Measurements from ENCODE around the gene TNFRSF1A.
"Not testable (repeated sequence)": the region's sequence is repeated elsewhere in the genome, so short reads cannot be mapped to it uniquely, and the experiment has no call there.

The TNFRSF1A gene

DNA sequence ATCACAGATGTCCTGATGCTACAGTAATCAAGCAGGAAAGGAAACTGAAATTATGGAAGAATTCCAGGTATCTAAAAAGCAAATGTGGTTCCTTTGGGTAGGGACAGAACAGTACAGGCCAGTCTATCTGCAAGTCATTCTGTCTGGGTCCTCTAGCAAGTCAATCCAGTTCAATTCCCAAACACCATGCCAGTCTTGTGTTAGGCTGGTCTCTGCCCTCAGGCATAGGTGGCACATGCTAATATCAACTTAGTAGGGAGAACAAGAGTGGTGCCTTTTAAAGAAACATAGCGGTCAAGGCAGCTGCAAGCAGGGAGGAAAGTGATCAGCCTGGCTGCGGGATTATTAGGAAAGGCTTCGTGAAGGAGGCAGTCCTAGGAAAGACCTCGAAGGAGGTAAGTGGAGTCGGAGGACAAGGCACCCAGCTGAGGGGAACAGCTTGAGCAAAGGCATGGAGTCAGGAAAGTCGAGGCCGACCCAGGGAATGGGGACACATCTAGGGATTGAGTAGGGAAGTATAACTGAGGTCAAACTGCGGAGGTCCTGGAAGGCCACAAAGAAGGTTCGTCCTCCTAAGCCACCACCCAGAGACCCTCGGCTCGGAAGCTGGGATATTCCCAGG, 35.2 kb downstream of the TNFRSF1A start:
- DNase-seq (ENCODE audit: low read depth in 1 of 2, low spot score in 1 of 2) = no peak

GRCh38 chr12:6306151-6306550, 35.7 kb downstream of the TNFRSF1A start:
- DNase-seq (ENCODE audit: low read depth in 1 of 2, low spot score in 1 of 2) = no peak

DNA sequence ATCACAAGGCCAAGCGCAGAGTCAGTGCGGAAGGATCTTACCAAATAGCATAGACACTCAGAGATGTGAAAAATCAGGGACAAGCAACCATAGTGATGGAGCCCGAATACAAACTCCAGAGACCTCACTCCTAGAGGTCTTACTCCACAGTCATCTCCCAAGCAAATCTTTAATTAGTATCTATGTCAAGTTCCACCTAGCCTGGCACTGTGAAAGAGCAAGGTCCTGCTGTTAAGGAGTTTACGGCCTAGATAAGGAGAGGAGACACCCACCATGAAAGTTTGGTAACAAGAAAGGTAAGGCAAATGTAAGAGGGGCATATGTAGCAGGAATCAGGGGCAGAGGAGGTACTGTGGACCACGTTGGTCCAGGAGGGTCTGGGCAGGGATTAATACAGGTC, 38.8 kb downstream of the TNFRSF1A start:
- no peak for DNase-seq (ENCODE audit: low read depth in 1 of 2, low spot score in 1 of 2)

DNA sequence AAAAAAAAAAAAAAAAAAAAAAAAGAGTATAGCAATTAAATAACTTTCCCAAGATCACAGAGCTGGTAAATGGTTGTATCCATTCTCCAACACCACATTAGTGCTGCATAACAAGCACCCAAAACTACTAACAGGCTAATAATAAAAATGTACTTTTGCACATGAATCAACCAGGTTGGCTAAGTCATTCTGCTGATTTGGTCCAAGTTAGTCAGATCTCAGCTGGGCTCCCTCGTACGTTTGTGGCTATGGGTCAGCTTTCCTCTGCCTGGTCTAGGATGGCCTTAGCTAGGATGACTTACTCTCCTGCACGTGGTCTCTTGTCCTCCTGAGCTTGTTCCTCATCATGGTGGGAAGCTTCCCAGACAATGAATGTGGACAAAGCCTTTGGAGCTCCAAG, 39.3 kb downstream of the TNFRSF1A start:
- no peak for DNase-seq (ENCODE audit: low read depth in 1 of 2, low spot score in 1 of 2)

DNA sequence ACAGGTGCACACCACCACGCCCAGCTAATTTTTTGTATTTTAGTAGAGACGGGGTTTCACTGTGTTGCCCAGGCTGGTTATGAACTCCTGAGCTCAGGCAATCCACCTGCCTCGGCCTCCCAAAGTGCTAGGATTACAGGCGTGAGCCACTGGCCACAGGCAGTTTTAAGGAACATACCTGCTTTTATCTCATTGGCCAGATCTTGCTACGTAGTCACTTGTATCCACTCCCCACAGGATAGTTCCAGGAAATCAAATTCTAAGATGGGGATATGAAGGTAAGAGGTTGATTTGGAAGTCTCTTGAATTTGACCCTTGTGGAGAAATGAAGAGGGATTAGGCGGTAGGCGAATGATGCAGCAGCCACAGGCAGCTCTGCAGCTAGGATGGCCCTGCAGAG, 40.2 kb downstream of the TNFRSF1A start:
- no peak for DNase-seq (ENCODE audit: low read depth in 1 of 2, low spot score in 1 of 2)

- no peak for DNase-seq (ENCODE audit: low read depth in 1 of 2, low spot score in 1 of 2)
Observed at GRCh38 chr12:6297170-6297569, 44.7 kb downstream of the TNFRSF1A start.

DNA sequence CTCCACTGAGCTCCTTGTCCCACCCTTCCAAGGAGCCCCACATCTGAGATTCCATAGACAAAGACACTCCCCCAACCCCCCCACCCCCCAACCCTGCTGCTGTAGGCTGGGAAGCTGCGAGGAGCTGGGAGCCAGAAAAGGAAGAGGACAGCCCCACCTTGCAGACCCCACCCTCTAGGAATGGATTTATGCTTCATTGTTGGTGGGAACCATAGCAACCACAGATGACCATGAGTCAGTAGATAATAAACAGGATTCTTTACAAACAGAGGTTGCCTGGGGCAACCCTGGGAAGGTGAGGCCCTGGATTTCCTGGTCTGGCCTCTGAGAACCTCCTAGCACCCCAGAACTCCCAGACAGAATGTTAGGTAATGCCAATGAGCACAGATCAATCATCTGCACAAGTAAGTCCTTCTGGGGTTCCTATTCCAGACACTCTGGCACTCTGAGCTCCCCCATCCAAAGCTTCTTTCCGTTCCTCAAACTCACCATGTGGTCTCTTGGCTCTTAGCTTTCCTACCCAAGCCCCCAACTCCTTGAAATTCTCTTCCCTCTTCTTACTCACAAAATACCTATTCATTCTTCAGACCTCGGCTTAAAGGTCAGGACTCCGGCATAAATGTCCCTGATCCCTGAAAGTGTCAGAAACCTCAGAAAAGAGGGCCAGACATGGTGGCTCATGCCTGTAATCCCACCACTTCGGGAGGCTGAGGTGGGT, 46.6 kb downstream of the TNFRSF1A start:
- DNase-seq (ENCODE audit: low read depth in 1 of 2, low spot score in 1 of 2) = no peak

- DNase-seq (ENCODE audit: low read depth in 1 of 2, low spot score in 1 of 2) = no peak
Observed at GRCh38 chr12:6294156-6295093, 47.5 kb downstream of the TNFRSF1A start.

DNA sequence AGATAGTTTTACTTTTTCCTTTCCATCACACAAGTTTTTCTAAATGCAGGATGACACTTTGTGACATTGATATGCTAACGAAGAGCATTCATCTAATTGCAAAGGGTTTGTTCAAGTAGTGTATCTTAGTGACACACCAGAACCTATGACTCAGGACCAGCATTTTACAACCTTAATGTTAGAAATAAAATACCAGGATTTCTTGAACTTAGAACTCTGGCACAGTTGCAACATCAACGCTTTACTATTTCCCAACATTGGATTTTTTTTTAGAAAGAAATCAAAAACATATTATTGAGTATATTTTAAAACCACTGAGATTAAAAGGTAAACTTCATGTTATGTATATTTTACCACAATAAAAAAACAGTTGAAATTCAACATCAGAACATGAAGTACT, 49.3 kb downstream of the TNFRSF1A start:
- no peak for DNase-seq (ENCODE audit: low read depth in 1 of 2, low spot score in 1 of 2)

DNA sequence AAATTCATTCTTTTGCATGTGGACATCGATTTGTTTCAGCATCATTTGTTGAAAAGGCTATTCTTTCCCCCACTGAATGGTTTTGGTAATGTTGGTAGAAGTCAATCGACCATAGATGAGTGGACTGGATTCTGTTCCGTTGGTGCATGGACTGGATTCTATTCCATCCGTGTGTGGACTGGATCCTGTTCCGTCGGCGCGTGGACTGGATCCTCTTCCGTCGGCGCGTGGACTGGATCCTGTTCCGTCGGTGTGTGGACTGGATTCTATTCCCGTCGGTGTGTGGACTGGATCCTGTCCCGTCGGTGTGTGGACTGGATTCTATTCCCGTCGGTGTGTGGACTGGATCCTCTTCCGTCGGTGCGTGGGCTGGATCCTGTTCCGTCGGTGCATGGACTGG, 52.0 kb downstream of the TNFRSF1A start:
- DNase-seq (ENCODE audit: low read depth in 1 of 2, low spot score in 1 of 2) = not testable (repeated sequence)

DNA sequence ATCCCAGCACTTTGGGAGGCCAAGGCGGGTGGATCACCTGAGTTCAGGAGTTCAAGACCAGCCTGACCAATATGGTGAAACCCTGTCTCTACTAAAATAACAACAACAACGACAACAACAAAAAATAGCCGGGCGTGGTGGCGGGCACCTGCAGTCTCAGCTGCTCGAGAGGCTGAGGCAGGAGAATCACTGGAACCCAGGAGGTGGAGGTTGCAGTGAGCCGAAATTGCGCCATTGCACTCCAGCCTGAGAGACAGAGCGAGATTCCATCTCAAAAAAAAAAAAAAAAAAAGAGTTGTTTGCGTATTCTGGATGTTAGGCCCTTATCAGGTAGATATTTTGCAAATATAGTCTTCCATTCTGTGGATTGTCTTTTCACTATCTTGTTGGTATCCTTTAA, 52.8 kb downstream of the TNFRSF1A start:
- not testable (repeated sequence) for DNase-seq (ENCODE audit: low read depth in 1 of 2, low spot score in 1 of 2)

DNA sequence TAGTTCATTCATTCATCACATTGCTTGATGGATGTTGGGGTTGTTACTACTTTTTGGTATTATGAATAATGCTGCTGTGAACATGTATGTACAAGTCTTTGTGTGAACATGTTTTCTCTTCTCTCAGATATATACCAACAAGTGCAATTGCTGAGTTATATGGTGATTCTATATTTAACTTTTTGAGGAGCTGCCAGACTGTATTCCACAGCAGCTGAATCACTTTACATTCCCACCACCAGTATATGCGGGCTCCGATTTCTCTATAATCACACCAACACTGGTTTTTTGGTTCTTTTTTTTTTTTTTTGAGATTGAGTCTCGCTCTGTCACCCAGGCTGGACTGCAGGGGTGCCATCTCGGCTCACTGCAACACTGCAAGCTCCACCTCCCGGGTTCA, 53.6 kb downstream of the TNFRSF1A start:
- no peak for DNase-seq (ENCODE audit: low read depth in 1 of 2, low spot score in 1 of 2)

- DNase-seq (ENCODE audit: low read depth in 1 of 2, low spot score in 1 of 2) = no peak
Observed at GRCh38 chr12:6285532-6286306, 56.2 kb downstream of the TNFRSF1A start.

DNA sequence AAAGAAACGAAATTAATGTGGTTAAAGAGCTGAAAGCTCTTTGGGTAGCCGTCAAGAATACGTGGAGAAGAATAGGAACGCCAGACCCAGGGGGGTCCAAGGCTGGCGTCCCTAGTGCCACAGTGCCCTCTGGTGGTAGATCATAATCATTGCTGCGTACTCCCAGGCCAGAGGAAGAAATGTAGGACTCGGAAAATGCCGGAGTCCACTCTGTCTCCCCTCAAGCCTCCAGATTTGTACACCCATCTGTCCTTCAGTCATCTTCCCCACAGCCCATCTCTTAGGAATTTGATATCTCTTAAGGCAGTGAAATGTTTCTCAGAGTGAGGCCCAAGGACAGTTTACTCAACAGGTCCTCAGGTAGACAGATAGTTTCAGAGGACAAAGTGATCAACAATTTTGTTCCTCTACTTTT, 56.8 kb downstream of the TNFRSF1A start:
- peak; percentile 21 to 55 for DNase-seq (ENCODE audit: low read depth in 1 of 2, low spot score in 1 of 2)

- DNase-seq (ENCODE audit: low read depth in 1 of 2, low spot score in 1 of 2) = no peak
Observed at GRCh38 chr12:6284273-6284672, 57.6 kb downstream of the TNFRSF1A start.

- no peak for DNase-seq (ENCODE audit: low read depth in 1 of 2, low spot score in 1 of 2)
Observed at GRCh38 chr12:6282453-6282840, 59.4 kb downstream of the TNFRSF1A start.

DNA sequence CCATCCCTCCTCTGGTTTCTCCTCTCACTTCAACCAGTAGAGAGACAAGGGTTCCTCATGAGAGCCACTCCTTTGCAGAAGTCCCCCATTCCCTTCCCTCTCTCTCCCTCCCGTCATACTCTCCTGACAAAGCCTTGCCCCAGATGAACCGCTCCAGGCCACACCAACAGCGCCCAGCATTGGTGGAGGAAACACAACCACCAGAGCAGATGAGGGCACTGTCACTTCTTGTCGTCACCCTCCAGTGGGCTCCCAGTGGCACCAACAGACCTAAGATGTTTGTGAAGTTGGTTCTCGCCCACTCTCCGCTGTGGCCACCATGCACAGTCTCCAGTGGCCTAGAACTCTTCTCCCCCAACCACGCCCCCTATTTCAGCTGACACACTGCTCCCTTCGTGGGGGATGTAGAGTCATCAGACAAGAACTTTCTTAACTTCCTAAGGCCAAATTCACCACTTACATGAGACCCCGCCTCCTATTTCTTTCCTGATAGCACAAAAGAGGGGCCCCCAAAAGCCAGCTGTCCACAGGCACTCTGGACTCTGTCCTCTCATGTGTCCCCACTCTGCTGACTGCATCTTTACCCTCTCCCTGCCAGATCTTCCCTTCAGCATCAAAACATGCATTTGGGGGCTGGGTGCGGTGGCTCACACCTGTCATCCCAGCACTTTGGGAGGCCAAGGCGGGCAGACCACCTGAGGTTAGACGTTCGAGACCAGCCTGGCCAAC, 60.6 kb downstream of the TNFRSF1A start:
- DNase-seq (ENCODE audit: low read depth in 1 of 2, low spot score in 1 of 2) = no peak

DNA sequence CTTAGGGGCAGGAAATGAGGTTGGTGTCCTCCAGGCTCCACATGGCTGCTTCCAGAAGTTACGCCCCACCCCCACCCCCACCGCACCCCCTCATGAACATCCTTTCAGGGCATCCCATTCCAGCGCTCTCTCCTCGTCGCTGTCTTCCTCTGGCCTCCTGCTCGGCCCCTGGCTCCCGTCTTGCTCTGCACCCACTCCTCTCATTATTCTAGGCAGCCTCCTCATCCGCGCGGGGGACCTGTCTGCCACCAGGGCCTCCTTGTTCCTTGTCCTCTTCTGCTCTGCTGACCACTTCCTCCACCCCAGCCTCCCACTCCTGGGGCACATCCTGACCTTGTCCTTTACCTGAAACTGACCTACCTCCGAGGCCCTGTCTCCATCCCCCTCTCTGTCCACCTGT, 61.2 kb downstream of the TNFRSF1A start:
- DNase-seq (ENCODE audit: low read depth in 1 of 2, low spot score in 1 of 2) = no peak

- DNase-seq (ENCODE audit: low read depth in 1 of 2, low spot score in 1 of 2) = no peak
Observed at GRCh38 chr12:6280053-6280469, 61.8 kb downstream of the TNFRSF1A start.

DNA sequence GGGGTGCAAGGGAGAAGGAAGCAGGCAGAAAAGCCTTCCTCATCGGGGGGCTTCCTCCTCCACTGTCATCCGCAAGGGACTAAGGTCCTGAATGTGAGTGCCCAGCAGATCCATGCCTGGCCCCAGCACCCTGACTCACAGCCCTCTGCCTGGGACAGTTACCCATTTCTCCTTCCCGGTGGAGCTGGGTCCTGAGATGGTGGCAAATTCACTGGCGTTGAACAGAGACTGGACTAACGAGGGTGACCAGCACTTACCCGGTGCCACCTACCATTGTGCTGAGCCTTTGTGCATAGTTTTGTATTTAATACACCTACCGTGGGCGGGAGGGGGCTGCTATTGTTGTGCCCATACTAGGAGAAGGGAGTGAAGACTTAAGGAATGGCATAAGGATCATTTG, 62.2 kb downstream of the TNFRSF1A start:
- no peak for DNase-seq (ENCODE audit: low read depth in 1 of 2, low spot score in 1 of 2)

- no peak for DNase-seq (ENCODE audit: low read depth in 1 of 2, low spot score in 1 of 2)
Observed at GRCh38 chr12:6279256-6279628, 62.6 kb downstream of the TNFRSF1A start.
